T-helper 1 cell treated with Interleukin-12 subunit alpha and Interleukin-12 subunit beta and Interleukin-4 antibody, amounts not matched to agents 30 μg/mL and 1 μg/mL, for 36 hours (primary cell): Measurements from ENCODE around the gene BMP7.

ENCODE experiments used
- H3K27ac Mint-ChIP-seq: one replicate; pipeline ENCODE4 v1.8.0; 2021; ENCODE audit warnings: mild to moderate bottlenecking, mixed read lengths
- H3K27me3 Mint-ChIP-seq: one replicate; pipeline ENCODE4 v1.8.0; 2021; ENCODE audit warnings: low read depth, mixed read lengths
- H3K36me3 Mint-ChIP-seq: one replicate; pipeline ENCODE4 v1.8.0; 2021; ENCODE audit warnings: low read depth, mixed read lengths
- H3K4me1 Mint-ChIP-seq: one replicate; pipeline ENCODE4 v1.8.0; 2021; ENCODE audit warnings: low read depth, mixed read lengths
- H3K4me3 Mint-ChIP-seq: one replicate; pipeline ENCODE4 v1.8.0; 2021; ENCODE audit warnings: mild to moderate bottlenecking, moderate library complexity, mixed read lengths
- H3K9me3 Mint-ChIP-seq: one replicate; pipeline ENCODE4 v1.8.0; 2021; ENCODE audit warnings: mixed read lengths

The BMP7 gene

DNA sequence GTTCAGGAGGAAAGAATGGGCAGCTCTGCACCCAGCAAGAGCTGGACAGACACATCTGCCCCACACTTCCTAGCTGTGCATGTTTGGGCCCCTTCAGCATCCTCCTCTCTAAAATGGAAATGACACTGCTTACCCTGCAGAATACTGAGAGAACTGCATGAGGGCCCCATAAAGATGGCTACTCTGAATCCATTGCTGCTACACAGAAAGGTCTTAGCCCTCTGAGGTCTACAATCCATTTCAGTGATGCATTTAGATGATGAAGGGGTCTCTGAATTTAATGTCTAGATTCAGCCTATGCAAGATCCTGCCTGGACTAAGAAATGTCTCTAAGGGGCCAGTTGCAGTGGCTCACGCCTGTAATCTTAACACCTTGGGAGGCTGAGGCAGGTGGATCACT, 11.3 kb downstream of the BMP7 start:
- H3K9me3 Mint-ChIP-seq = no peaks in the 10 kb centered on the region
- H3K4me3 Mint-ChIP-seq = no peak overlapping the region
- peaks cover 3% of the 10 kb centered on the region for H3K4me1 Mint-ChIP-seq
- no peaks in the 10 kb centered on the region for H3K36me3 Mint-ChIP-seq
- H3K27ac Mint-ChIP-seq = no peak overlapping the region
- H3K27me3 Mint-ChIP-seq = peaks cover 35% of the 10 kb centered on the region

DNA sequence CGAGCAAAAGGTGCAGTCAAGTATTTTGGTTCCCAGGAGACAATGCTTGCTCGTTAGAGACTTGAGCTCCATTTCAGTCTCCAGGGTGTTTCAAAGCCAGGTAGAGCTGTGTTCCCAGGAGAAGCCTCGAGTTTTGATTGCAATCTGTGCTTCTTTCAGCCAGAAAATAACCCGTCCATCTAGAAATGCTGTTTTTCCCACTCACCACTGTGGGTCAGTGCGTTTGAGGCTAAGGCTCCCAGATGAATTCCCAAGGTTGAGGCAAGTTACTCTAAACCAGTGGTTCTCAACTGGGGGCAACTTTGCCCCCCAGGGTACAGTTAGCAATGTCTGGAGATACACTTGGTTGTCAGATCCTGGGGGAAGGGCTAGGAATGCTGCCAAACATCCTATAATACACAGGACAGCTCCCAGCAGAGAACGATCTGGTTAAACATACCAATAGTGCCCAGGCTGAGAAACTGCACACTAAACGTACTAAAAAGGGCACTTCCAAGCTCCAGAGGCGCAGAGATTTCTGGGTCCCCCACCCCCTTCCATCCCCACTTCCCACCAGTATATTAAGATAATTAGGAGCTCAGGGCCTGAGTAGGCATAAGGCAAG, 13.8 kb downstream of the BMP7 start:
- Mint-ChIP-seq H3K4me1 (peaks cover 3% of the 10 kb centered on the region), H3K9me3 (no peaks in the 10 kb centered on the region), H3K36me3 (no peaks in the 10 kb centered on the region), H3K27ac (no peak overlapping the region), H3K4me3 (no peak overlapping the region), H3K27me3 (peaks cover 12% of the 10 kb centered on the region)

DNA sequence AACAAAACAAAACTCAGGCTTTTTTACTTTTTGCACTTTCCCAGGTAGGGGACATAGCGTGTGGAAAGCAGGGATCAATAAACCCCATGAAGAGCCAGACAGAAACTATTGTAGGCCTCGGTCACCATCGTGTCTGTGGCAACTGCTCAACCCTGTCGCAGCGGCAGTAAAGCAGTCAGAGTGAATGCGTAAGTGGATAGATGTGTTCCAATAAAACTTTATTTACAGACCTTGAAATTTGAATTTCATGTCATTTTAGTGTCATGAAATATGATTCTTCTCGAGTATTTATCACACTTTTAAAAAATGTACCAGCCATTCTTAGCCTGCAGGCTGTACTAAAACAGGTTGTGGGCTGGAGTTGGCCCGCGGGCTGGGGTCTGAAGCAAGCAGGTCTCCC, 14.5 kb downstream of the BMP7 start:
- no peaks in the 10 kb centered on the region for H3K9me3 Mint-ChIP-seq
- H3K27me3 Mint-ChIP-seq = peaks cover 7% of the 10 kb centered on the region
- H3K4me3 Mint-ChIP-seq = no peak overlapping the region
- no peaks in the 10 kb centered on the region for H3K36me3 Mint-ChIP-seq
- no peak overlapping the region for H3K27ac Mint-ChIP-seq
- H3K4me1 Mint-ChIP-seq = peaks cover 3% of the 10 kb centered on the region

DNA sequence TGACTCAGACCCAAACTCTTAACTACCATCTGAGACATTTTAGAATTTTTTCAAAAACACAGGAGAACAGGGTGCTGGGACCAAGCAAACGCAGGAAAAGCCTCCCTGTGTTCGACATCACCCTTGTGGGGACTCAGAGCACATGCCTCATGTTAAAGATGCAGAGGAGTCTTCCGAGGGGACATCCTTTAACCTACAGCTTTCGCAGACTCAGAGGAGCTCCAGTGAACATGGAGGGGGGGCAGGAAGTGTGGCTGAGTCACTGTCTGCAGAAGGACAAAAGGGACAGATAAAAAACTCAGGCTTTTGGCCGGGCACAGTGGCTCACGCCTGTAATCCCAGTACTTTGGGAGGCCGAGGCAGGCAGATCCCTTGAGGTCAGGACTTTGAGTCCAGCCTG, 15.1 kb downstream of the BMP7 start:
- Mint-ChIP-seq H3K4me1 (peaks cover 3% of the 10 kb centered on the region), H3K9me3 (no peaks in the 10 kb centered on the region), H3K4me3 (no peak overlapping the region), H3K36me3 (no peaks in the 10 kb centered on the region), H3K27me3 (peaks cover 5% of the 10 kb centered on the region), H3K27ac (no peak overlapping the region)

DNA sequence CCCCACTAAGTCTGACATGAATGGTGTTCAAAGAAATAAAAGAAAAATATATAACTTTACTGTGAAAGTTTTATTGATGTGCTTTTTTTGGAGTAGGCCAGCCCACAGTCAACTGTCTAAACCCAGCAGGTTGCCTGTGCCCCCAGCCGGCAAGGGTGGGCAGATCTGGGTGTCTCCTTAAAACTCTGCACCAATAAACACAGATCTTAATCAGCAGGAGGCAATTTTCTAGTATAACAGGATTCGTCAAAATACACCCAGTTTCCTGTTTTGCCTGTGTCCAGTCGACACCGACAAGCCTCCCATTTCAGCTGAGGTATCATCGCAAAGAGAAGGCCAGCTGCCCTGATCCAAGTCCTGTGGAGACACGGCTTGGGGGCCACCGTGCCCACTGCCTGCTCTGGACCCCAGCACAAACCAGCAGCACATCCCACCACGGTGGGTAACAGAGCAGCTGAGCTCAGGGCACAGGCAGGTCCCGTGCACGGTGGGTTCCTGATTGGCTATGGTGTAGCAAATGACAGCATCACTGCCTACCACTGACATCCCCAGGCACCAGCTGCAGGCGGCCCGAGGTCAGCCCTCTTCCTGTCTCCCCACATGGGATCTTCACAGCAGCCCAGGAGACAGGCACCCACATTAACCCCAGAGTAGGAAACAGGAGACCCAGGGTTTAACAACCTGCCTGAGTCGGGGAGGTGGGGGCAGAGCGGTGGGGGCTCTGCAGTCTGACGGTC, 15.7 kb downstream of the BMP7 start:
- Mint-ChIP-seq H3K36me3 (no peaks in the 10 kb centered on the region), H3K27ac (no peak overlapping the region), H3K4me3 (no peak overlapping the region), H3K9me3 (no peaks in the 10 kb centered on the region), H3K4me1 (peaks cover 3% of the 10 kb centered on the region), H3K27me3 (peaks cover 5% of the 10 kb centered on the region)

DNA sequence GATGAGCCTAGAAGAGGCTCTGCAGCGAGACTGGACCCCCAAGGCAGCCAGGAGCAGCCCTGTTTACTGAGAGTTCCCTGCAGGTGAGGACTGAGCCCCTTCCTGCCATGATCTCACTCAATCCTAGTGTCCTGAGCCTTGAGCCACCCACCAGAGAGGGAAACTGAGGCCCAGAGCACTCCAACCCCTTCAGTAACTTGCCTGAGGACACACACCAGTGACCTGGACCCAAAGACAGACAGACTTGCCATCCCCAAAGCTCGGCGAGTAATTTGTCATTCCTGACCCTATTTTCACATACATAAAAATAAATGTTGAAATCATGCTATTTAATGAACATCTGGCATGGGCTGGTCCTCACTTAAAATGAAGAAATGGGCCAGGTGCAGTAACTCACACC, 16.7 kb downstream of the BMP7 start:
- Mint-ChIP-seq H3K9me3 (no peaks in the 10 kb centered on the region), H3K4me1 (peaks cover 3% of the 10 kb centered on the region), H3K4me3 (no peak overlapping the region), H3K36me3 (no peaks in the 10 kb centered on the region), H3K27me3 (peaks cover 5% of the 10 kb centered on the region), H3K27ac (no peak overlapping the region)

DNA sequence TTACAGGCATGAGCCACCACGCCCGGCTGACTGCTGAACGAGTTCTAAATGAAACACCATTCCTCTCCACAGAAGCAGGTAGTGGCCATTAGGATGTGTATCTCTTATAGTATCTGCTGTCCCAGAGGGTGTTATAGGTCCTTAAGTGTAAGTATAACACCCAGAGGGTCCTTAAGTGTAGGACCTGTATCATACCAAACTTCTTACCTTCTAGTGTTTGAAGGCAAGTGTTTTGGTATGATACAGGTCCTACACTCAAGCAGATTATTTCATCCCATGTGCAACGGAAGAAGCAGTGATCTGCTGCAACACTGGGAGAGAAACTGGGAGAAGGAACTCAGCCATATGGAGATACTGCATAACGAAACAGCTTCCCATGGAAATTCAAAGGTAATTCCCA, 17.4 kb downstream of the BMP7 start:
- H3K27me3 Mint-ChIP-seq = peaks cover 5% of the 10 kb centered on the region
- no peaks in the 10 kb centered on the region for H3K36me3 Mint-ChIP-seq
- no peaks in the 10 kb centered on the region for H3K9me3 Mint-ChIP-seq

DNA sequence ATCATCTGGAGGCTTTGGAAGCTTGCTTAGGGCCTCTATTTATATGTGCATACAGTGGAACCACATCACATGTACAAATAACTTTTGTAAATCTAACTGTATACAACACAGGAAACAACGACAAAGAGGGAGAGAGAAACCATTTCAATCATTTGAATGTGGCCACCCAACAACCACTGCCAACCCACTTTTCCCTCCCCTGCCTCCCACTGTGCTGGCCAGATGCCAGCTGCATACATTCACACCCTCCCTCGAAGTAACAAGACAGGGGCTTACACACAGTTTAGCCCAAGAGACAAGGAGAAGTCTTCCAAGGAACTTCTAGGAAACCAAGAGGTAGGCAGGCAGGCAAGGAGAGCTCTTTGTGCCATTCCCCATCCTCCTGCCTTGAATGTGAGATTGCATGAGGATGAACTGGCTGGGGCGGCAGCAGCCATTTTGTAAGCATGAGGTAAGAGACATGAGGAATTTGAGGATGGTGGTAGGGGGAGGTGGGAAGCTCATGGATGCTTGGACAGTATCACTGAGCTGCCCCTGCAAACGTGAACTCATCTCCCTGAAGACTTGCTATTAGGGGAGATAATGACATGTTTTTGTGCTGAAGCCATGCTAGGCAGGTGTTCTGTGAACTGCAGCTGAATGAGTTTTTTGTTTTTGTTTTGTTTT, 18.2 kb downstream of the BMP7 start:
- Mint-ChIP-seq H3K27ac (no peak overlapping the region), H3K27me3 (peaks cover 5% of the 10 kb centered on the region), H3K4me3 (no peak overlapping the region), H3K4me1 (peaks cover 3% of the 10 kb centered on the region), H3K36me3 (no peaks in the 10 kb centered on the region), H3K9me3 (no peaks in the 10 kb centered on the region)

More for the DNA sequence above, 17.4 kb downstream of the BMP7 start:
- H3K4me3 Mint-ChIP-seq = no peak overlapping the region
- no peak overlapping the region for H3K27ac Mint-ChIP-seq
- peaks cover 3% of the 10 kb centered on the region for H3K4me1 Mint-ChIP-seq

DNA sequence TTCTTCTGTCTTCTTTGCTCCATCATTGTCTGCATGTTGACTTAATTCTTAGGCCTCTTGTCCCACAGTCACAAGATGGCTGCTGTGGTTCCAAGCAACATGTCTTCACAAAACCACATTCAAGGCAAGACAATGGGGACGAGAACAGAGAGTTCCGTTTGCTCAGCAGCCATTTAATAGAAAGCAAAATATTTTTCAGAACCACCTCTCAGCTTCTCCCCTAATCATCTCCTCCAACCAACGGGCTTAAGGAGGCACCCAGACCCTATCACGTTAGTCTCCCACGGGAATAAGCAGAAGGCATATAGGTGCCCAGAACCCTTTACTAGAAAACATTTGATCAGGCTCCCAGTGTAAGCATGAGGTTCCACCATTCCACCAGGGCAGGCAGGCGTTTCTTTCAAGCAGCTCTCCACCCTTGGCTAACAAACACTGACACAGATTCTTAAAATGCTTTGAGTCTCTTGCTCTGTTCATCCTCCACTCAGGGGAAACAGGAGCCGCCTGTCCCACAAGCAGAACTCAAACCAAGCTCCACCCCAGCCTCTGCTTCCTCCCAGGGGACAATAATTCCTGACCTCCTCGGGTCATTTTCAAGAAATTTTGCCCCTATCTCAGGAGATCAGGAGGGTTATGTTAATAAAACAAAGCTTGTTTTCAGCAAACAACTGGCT, 19.0 kb downstream of the BMP7 start:
- Mint-ChIP-seq H3K27ac (no peak overlapping the region), H3K9me3 (no peaks in the 10 kb centered on the region), H3K27me3 (peaks cover 5% of the 10 kb centered on the region), H3K4me1 (peaks cover 3% of the 10 kb centered on the region), H3K36me3 (no peaks in the 10 kb centered on the region), H3K4me3 (no peak overlapping the region)

DNA sequence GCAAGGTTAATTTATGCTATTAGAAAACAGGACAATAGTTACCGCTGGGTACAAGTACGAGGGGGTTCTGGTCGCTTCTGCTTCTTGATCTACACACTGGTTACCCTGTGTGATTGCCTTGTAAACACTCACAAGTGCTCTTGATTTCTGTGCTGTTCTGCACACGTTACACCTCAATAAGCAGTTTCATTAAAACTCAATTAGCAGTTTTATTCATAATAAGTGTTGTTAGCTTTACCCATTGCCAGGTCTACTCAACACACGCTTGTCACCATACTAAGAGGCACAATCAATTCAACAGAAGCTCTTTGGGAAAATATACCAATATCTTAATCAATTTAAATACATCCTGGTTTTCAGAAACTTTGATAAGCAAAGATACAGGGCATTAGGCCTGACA, 20.4 kb downstream of the BMP7 start:
- no peak overlapping the region for H3K27ac Mint-ChIP-seq
- peaks cover under 1% of the 10 kb centered on the region for H3K27me3 Mint-ChIP-seq
- H3K4me1 Mint-ChIP-seq = no peaks in the 10 kb centered on the region
- no peaks in the 10 kb centered on the region for H3K9me3 Mint-ChIP-seq
- no peaks in the 10 kb centered on the region for H3K36me3 Mint-ChIP-seq
- H3K4me3 Mint-ChIP-seq = no peak overlapping the region

DNA sequence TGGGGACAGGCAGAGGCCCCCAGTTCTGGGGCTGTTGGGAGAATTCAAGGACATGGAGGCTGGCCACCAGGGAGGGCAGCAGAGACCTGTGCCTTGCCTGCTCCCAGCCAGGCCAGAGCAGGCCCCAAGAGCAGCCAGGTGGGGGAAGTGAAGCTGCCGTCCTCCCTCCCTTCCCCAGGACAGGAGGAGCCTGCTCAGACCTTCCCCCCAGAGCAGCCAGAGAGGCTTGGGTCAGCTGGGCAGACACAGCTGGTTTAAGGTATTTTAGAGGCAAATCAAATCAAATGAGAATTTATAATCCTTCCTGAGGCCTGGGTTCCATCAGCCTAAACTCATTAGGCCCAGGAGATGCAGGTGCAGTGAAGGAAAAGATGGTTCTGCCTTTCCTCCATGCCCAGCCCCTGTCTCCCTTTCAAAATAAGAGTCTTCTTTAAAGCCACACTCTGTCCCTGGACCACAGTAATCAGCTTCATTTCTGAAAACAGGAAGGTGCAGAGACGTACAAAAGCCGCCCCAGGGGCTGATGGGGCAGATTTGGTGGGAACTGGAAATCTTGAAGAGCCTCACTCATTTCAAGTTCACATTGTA, 21.7 kb downstream of the BMP7 start:
- Mint-ChIP-seq H3K36me3 (no peaks in the 10 kb centered on the region), H3K4me1 (no peaks in the 10 kb centered on the region), H3K9me3 (no peaks in the 10 kb centered on the region), H3K4me3 (no peak overlapping the region), H3K27ac (no peak overlapping the region), H3K27me3 (no peaks in the 10 kb centered on the region)

DNA sequence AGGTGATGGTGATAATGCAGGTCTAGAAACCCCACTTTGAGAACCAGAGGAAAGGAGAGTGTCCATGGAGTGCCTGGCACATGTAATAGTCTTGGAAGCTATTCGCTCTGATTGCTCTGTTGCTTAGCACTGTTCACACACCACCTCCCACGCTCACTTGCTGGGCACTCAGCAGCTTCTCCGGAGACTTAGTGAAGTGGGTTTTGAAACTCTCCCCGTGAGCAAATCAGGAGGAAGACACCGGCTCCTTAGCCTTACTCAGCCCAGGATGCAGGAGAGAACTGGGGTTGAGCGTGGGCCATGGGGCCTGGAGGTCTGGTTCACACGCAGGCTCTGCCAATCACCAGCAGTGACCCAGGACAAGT, 22.2 kb downstream of the BMP7 start:
- no peaks in the 10 kb centered on the region for H3K27me3 Mint-ChIP-seq
- H3K4me3 Mint-ChIP-seq = no peak overlapping the region
- no peaks in the 10 kb centered on the region for H3K36me3 Mint-ChIP-seq
- H3K27ac Mint-ChIP-seq = no peak overlapping the region
- H3K9me3 Mint-ChIP-seq = no peaks in the 10 kb centered on the region
- H3K4me1 Mint-ChIP-seq = no peaks in the 10 kb centered on the region

DNA sequence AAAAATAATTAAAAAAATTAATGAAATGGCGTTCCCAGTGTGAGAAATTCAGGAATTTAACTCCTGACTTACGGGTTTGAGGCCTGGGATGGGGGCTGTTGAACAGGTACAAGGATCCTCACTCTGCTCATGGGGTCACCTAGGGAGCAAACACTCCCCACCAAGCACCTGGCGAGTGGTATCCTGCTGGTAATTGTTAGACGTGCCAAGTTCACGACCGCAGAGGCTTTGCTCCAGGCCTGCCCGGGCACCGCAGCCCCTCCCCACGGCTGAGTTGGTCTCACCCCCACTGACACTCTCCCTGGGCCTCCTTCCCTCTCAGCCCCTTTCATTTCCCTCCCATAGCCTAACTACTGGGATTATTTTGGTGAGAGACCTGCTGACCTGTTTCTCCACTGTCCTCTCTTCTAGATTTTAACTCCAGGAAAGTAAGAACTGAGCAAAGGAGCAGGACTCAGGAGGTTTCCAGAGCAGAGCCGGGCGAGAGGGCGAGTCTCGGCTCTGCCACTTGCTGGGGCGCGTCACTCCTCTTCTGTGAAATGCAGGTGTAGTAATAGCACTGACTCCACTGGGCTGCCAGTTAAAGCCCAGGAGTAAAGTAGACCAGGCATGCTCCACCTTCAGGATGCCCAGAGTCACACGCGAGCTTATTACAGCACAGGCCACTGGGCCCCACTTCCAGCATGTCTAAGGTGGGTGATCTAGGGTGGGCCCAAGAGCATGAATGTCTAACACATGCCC, 22.8 kb downstream of the BMP7 start:
- H3K27ac Mint-ChIP-seq = no peak overlapping the region
- H3K9me3 Mint-ChIP-seq = no peaks in the 10 kb centered on the region
- H3K27me3 Mint-ChIP-seq = peaks cover 2% of the 10 kb centered on the region
- H3K36me3 Mint-ChIP-seq = no peaks in the 10 kb centered on the region
- H3K4me1 Mint-ChIP-seq = no peaks in the 10 kb centered on the region
- H3K4me3 Mint-ChIP-seq = no peak overlapping the region

DNA sequence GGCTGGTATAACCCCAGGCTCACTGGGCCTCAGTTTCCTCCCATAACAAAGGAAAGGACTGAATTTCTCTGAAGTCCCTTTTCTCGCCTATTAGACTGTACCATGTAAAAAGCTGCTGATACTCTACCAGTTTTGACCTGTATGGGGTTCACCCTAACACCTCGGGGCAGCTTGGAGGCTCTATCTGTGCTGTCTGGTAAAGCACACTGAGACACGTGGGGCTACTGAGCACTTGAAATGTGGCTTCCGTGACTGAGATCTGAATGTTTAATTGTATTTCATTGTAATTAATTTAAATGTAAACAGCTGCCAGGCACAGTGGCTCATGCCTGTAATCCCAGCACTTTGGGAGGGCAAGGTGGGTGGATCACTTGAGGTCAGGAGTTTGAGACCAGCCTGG, 24.0 kb downstream of the BMP7 start:
- H3K4me1 Mint-ChIP-seq = no peaks in the 10 kb centered on the region
- no peaks in the 10 kb centered on the region for H3K9me3 Mint-ChIP-seq
- H3K27ac Mint-ChIP-seq = no peak overlapping the region
- H3K36me3 Mint-ChIP-seq = no peaks in the 10 kb centered on the region
- H3K27me3 Mint-ChIP-seq = peaks cover 15% of the 10 kb centered on the region
- no peak overlapping the region for H3K4me3 Mint-ChIP-seq
